GM21528 (cell line): ENCODE data around the gene PLXNA1.

Experiments
- ATAC-seq: cut with Tn5 transposase; IDR thresholded peaks from one replicate; pipeline ENCODE4 v1.9.1; 2021; ENCODE audit warnings: mild to moderate bottlenecking, moderate library complexity; ENCODE audit not compliant: unreplicated experiment, low FRiP score

The PLXNA1 gene

DNA sequence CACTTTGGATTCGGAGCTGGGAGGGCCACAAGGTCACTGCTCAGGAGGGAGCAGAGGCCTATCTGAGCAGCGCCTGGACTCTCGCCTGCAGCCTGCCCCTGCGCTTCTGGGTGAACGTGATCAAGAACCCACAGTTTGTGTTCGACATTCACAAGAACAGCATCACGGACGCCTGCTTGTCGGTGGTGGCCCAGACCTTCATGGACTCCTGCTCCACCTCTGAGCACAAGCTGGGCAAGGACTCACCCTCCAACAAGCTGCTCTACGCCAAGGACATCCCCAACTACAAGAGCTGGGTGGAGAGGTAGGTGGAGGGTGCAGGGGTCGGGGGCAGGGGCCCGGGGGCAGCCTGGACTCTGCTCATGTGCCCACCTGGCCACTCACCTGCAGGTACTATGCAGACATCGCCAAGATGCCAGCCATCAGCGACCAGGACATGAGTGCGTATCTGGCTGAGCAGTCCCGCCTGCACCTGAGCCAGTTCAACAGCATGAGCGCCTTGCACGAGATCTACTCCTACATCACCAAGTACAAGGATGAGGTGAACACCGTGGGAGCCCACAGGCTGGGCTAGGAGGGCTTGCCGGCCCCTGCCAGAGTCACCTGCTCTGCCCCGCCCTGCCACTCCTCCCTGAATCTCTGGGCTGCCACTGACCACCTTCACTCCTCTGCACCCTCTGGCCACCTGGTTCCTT lies 49.5 kb downstream of the PLXNA1 start:
- no peak for ATAC-seq
